Limb (tissue), 2 donors: ENCODE measurements around the gene C17orf114.
"Not testable (repeated sequence)": the region's sequence is repeated elsewhere in the genome, so short reads cannot be mapped to it uniquely, and the experiment has no call there.

Source experiments
- DNase-seq, 2 donors: peaks; one replicate each; pipeline ENCODE4 v3.0.0-alpha.2; 2016; ENCODE audit errors: extremely low spot score in 2 of 2

C17orf114 gene

DNA sequence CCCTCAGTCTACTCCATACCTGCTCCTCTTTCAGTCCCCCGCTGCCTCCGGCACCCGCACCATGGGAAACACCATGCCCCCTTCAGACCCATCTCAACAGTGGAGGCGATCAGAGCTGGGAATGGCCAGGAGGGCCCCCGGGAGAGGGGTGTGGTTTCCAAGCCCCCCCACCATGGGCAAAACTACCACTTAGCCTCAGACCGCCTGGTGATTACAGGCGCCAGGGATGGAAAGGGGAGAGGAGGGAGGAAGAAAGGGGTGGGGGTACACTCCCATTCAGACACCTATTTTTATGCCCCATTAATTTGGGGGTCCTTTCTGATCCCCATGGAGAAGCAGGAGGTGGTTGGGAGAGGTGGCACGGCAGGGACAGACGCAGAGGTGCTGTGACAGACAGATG, at the start of gene C17orf114:
Gene C17orf114, minus strand, starts transcription at position 101 of the 400 bp plus-strand sequence.
- no peak for DNase-seq

- DNase-seq = no peak
Measured at GRCh38 chr17:4851084-4851483, 49.0 kb upstream of the C17orf114 start.

- no peak for DNase-seq
Measured at GRCh38 chr17:4850246-4850645, 48.1 kb upstream of the C17orf114 start.

GRCh38 chr17:4849011-4849536, 46.9 kb upstream of the C17orf114 start:
- no peak for DNase-seq

GRCh38 chr17:4846635-4847390, 44.7 kb upstream of the C17orf114 start:
- DNase-seq = no peak

DNA sequence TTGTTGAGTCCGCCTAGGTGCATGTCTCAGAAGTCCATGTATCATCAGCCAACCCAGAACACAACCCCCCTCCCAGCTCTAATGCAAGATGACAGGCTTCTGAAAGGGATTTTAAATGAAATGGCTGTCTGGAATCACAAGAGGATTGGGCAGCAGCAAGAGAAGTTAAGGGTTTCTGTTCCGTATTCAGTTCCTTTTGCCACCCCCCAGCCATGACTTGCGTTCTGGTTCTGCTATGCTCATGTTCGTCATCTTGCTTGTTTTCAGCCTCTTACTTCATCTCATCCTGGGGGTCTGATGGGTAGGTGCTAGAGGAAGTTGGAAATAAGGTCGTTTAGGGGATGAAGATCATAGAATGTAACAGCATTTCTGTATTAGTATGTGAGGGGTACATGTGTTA, 43.0 kb upstream of the C17orf114 start:
- no peak for DNase-seq

GRCh38 chr17:4843321-4844000, 41.3 kb upstream of the C17orf114 start:
- DNase-seq = no peak

DNA sequence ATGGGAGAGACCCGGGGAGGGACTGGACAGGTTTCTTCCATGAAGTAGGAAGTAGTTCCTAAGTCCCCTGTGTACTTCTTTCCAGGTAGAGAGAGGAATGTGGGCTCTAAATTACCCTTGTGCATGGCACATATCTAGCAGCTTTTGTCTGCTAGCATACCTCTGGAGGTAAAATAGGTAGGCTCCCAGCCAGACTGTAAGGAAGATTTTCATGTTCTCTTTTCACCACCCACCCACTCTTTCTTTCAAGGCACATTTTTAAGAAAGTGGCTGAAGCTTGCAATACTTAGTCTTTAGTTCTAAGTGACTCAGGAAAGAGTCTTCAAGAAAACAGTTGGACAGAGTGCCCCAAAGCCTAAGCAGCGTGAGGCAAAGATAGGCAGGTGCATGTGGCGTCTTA, 40.2 kb upstream of the C17orf114 start:
- DNase-seq = no peak

GRCh38 chr17:4840893-4841242, 38.7 kb upstream of the C17orf114 start:
- DNase-seq = no peak

DNA sequence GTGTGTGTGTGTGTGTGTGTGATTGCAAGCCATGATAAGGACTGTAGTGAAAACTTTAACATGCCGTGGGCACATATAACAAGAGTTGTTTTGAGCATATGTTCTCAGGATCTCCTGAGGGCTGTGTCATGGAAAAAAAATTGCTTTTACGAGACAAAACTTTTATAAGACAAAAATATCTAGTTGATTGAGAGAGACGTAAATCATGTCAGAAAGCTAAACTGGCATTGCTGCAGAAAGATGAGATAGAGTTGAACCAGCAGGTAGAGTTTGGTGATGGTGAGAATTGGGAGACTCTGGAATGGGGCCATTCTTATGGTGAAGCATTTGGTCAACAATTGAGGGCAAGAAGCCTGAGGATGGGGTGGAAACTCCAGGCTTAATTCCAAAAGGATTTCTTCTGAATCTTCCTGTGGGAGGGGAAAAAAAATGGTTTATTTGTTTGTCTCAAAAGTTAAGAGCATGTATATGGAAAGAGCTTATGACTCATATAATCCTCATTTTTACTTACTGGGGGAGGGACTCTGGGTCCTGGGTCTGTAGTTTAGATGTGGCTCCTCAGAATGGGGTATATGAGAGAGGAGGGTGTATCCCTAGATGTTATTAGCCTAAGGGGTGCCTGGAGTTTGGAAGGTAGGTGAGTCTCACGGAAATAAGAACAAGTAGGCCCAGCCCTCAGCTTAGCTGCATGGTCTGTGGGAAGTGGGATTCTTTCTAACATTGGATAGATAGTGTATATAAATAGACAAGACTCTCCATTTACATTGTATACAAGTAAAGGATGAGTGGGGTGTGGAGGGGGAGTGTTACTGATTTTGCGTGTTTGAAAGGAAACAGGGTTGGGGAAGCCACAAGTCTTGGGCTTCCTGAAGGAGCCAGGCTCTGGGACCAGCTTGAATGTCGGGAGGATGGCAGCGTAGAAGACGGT, 38.1 kb upstream of the C17orf114 start:
- no peak for DNase-seq

- DNase-seq = no peak
Measured at GRCh38 chr17:4839221-4839620, 37.1 kb upstream of the C17orf114 start.

- DNase-seq = no peak
Measured at GRCh38 chr17:4838309-4838785, 36.2 kb upstream of the C17orf114 start.

DNA sequence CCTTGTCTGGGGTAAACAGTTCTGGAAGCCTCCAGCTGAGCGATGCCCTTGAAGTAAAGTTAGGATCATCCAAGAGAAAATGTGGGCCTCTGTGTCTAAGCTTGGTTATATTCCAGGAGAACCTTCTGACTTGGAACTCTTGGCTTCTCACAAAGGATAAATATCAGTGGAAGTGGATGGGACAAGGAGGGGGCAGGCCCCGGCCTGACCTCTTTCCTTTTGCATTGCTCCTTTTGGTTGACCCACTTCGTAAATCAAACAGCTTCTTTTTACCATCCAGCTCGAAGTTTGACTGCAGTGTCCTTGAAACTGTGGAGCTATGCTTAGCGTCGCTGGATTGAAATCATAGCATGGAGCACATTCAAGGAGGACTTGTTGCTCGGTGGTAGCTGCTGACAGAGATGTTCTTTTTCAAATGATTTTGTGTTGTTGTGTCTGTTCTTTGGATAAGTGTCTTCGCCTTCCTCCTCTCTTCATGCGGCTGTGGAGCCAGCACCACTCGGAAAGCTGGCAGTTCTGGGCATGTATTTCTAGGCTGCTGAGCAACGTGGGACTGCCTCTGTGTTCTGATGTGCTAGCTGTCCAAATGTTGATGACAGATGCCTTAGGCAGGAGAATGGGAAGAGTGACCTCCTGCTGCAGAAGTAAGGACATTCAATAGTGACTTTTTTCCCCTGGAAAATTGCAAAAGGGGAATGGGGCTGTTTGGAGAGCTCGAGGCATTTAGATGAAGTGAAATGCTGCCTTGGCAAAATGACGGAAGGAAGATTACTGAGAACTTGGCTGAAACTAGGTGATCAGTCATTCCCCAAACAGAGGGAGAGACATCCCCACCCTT, 35.6 kb upstream of the C17orf114 start:
- no peak for DNase-seq

DNA sequence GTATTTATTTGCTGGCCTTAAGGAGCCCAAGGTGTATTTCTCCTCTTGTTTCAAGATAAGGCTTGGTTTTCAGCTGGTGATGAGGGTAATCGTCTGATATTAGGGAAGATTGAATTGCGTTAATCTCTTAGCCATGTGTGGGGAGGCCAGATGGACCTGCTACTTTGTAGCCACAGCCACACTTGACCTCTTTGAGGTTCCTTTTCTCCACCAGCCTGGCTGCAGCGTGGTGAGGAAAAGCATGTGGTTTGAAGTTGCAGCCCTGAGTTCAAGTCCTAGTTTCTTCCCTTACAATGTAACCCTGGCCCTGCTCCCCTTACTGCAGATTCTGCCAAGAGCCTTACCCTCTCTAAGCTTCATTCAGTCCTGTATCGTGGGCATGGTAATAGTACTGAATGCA, 34.1 kb upstream of the C17orf114 start:
- no peak for DNase-seq

GRCh38 chr17:4834681-4835020, 32.5 kb upstream of the C17orf114 start:
- no peak for DNase-seq

DNA sequence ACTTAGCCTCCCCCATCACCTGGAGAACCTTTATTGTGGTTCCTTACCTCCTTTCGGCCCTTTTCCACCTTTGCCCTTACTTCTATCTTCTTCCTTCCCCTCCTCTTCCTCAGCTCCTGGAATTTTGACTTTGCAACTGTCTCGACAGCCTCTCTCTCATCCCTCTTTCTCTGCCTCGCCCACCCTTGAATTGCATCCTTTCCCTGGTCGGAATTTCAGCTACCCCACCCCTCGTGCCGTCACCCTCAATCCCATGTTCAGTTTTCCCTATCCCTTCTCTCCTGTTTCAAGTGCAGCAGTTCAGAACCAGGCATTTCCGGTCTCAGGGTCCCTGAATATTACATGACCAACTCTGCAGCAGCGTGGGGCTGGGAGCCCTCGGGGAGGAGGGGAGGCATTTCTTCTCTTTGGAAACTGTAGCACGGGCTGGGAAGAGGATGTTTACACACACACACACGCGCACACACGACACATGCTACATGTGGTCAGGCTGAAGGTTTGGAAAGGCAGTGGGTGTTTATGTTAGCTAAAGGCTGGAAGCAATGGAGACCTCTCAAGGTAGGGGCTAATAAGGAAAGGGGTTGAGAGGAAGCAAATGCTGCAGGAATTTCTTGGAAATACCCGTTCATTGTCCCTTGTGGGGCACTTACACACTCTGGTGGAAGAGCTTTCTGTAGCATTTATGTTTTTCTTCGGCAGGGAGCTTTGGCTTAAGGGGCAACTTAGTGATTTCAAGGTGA, 32.0 kb upstream of the C17orf114 start:
- peak in 1 of 2 donors; percentile 44 for DNase-seq

DNA sequence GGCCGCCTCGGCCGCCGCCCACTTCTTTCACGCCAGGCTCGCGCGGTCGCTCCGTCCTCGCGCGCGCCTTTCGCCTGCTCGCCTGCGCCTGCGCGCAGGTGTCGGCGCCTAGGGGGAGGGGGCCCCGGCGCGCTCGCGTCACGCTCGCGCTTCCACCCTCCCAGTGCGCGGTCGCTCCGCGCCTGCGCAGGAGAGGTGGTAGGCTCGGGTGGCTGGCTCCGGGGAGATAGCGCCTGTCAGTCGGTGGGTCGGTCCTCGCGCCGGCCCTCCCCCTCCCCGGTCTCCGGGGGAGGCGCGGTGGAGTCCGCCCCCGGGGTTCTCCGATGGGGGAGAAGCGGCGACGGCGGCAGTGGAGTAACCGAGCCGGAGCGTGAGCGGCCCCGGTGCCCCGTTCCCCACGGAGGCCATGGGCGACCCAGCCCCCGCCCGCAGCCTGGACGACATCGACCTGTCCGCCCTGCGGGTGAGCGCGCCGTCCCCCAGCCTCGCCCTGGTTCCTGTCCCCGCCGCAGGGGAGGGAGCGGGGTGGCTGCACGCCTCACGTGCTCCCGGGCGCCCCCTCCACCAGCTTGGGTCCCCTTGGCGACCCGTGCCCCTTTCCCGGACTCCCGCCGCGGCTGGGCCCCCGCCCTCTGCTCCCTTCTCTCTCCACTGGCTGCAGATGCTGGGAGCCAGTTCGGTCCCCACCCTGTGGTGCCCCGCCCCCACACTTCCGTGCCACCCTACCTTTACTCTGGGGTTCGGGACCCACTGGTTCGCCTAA, 31.2 kb upstream of the C17orf114 start, which contains the start of gene MINK1:
Gene MINK1, plus strand, starts transcription at position 163 of the 763 bp plus-strand sequence. Its CDS starts 244 bp downstream, at position 407.
- DNase-seq = peak; percentile 94 to 95

DNA sequence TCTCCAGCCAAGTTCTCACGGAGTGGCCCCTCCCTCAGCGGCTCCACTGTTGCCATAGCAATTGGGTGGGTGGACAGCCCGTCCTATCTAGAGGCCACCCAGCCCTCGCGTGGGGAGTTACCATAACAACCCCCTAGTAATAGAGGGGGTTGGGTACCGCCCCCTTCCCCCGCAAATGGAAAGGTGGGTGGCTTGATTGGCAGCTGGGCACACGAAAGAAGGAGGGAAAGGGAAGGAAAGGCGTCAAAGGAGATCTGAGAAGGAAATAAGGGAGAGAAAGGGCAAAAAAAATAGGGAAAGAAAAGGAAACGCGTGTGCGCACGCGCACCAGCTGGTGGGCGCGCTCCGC, 30.7 kb upstream of the C17orf114 start:
- DNase-seq = not testable (repeated sequence)

DNA sequence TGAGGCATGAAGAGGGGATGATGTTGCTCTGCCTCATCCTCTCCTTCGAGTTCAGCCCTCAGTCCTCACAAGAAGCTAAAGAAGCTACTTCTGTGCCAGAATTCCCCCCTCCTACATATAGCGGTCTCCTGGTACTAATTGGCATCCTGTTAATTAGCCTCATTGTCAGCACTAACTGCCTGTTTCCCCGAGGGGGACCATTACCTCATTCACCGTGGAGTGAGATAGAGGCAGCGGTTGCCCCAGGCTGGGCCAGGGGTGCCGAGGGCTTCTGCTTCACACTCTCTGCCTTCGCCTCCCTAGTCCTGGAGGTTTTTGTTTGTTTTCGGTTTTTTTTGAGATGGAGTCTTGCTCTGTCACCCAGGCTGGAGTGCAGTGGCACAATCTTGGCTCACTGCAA, 25.3 kb upstream of the C17orf114 start:
- DNase-seq = no peak
